Measurements from ENCODE around the gene RPS28.
"Not testable (repeated sequence)": the region's sequence is repeated elsewhere in the genome, so short reads cannot be mapped to it uniquely, and the experiment has no call there.

Gene RPS28

DNA sequence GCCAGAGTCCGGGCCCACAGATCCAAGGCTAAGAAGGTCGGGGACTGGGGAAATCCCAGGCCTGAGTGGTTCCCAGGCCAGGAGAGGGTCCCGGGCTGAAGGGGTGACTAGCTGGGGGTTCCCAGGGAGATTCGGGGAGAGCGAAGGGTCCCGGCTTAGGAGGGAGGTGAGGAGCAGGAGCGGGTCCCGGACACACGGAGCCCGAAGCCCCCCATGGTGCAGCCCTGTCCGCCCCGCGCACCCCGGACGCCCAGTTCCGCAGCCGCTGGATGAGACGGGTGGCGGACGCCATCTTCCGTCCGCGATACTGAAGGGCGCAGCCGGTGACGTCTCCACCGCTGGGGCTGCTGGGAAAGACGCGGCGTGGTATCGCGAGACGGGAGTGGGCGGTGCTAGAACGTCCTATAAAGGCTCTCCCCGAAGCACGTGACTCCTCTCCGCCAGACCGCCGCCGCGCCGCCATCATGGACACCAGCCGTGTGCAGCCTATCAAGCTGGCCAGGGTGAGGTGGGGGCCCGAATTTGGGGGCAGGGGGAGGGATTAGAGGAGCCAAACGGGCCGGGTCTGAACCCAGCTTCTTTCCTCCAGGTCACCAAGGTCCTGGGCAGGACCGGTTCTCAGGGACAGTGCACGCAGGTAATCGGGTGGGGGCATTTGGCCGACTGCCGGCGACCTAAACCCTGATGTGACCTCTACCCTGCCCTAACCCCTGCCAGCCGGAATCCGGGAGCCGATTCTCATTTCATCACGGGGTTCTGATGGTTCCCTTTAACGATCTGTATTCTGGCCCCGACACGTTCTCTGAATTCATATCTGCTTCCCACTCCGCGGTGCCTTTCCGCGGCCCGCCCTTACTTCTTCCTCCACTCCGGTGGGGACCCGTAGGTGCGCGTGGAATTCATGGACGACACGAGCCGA lies at the start of gene RPS28, which contains the start of gene NDUFA7:
Gene RPS28 (plus strand): TSS at position 430 of the 919 bp plus-strand sequence. CDS start 35 bp downstream, at position 465.
Gene NDUFA7 (minus strand): TSS at position 309 of the 919 bp plus-strand sequence. CDS start 17 bp downstream, at position 292.
- DNase-seq, result peak; percentile 94

DNA sequence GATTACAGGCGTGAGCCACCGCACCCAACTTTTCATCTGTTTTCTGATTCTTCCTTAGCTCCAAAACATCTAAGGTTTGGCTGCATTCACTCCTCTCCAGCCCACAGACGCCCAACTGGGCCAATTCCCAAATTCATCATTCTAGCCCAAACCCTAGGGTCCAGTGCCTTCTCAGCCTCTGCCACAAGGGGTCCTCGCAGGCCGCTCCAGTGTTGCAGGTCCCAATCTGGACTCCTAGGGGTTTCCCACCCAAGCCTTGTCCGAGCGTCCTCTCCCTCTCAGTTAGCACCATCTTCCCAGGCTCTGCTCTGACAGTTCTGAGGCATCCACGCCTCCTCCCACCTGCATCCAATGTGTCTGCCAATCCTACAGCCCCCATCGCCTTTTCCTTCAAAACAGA lies 44.8 kb upstream of the RPS28 start:
- not testable (repeated sequence) for DNase-seq

DNA sequence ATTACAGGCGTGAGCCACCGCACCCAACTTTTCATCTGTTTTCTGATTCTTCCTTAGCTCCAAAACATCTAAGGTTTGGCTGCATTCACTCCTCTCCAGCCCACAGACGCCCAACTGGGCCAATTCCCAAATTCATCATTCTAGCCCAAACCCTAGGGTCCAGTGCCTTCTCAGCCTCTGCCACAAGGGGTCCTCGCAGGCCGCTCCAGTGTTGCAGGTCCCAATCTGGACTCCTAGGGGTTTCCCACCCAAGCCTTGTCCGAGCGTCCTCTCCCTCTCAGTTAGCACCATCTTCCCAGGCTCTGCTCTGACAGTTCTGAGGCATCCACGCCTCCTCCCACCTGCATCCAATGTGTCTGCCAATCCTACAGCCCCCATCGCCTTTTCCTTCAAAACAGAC lies 30.0 kb upstream of the RPS28 start:
- not testable (repeated sequence) for DNase-seq

DNA sequence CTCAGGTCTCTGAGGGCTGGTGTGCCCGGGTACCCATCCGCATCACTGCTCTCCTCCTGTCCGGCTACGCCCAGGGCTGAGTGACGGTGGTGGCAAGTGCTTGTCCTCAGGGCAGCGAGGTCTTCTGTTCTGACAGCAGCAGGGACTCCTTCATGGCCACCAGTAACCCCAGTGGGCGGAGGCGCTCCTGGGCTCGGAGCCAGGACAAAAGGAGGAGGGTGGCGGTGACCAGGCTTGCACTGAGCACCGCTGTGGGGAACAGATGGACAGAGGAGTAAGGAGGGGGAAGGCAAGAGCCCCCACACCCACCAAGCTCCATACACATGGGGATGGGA lies 19.0 kb upstream of the RPS28 start:
- DNase-seq, result no peak

DNA sequence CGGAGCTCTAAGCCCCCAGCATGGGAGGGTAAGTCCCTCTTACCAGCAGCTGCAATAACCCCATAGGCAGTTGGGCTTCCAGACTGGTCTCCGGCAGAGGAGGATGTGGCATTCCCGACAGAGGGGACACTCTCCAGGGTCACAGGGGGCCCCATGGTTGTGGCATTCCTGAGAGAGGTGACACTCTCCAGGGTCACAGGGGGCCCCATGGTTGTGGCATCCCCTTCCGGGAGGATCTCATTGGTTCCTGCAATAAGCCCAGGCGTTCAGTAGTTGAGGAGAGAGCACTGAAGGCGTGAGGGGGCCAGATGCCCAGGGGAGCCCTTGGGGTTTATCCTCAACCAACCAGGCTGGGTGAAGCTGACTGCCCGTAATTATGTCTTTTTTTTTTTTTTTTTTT lies 18.6 kb upstream of the RPS28 start:
- no peak for DNase-seq

DNA sequence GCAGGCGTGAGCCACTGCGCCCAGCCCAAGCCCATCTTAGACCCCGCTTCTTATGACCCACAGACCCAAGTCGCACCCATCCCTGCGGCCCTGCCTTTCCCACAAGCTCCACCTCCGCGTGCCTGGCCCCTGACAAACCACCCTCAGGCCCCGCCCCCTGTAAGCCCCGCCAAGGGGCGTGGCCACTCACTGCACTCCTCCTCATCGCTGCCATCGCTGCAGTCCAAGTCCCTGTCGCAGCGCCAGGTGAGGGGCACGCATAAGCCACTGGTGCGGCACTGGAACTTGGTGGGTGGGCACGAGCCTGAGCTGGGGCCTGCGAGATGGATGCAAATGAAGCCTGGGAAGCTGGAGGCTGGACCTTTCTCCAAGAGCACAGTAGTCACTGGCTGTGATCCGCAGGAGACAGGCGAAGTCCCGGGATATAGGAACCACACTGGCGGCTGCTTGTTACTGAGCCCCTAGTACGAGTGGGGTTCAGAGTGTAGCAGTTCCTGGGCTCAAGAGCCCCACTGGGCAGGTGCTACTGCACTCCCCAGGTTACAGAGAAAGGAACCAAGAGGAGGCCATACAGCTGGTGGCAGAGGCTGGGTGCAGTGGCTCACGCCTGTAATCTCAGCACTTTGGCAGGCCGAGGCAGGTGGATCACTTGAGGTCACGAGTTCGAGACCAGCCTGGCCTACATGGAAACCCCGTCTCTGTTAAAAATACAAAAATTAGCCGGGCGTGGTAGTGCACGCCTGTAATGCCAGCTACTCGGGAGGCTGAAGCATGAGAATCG lies 16.3 kb upstream of the RPS28 start:
- DNase-seq, result no peak

DNA sequence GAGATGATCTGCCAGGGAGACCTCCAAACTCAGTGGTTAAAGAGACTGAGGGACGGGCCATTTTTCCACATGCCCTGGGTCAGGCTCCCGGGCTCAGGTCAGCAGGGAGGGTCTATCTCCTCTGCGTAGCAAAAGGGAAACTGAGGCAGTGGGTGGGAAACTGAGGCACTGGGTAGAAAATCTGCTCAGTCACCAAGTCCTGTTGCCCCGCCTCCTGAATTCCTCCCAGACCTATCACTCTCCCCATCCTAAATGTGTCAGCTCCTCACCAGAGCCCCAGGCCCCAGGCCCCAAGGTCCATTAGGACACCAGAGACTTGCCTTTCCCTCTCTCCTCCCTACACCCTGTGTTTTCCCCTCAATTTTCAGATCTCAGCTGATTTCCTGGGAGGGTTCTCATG lies 15.5 kb upstream of the RPS28 start:
- no peak for DNase-seq

DNA sequence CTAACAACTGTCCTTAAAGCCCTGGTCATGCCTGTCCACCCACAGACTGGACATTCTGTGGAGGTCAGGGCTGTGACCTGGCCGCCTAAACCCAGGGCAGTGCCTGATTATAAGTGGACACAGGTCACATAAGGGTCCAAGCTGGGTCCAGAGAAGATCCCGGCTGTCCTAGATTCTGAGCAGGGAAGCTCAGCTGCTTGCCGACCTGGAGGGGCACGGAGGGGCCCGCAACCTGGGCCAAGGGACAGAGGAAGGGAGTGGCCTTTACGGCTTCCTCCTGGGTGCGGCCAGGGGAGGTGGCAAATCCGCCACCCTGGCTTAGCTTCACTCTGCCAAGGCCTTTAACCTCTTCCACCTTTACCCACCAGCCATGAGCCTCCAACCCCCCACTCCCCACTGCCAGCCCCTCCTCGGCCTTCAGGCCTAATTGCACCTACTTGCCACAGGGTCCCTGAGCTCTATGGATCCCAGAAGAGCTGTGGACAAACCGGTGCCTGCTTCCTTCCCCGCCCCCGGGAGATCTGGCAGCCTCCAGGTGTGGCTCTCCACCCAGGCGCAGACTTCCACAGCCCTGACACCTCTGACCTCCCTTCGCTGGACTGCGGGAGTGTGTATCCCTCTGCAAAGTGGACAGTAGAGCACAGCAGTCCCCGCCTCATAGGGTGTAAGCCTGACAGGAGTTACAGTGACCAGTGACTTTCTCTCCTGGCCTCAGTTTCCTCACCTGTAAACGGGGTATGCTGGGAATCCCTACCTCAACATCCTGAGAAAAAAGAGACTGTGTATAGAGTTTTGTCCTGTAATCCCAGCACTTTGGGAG lies 14.9 kb upstream of the RPS28 start:
- DNase-seq, result no peak

DNA sequence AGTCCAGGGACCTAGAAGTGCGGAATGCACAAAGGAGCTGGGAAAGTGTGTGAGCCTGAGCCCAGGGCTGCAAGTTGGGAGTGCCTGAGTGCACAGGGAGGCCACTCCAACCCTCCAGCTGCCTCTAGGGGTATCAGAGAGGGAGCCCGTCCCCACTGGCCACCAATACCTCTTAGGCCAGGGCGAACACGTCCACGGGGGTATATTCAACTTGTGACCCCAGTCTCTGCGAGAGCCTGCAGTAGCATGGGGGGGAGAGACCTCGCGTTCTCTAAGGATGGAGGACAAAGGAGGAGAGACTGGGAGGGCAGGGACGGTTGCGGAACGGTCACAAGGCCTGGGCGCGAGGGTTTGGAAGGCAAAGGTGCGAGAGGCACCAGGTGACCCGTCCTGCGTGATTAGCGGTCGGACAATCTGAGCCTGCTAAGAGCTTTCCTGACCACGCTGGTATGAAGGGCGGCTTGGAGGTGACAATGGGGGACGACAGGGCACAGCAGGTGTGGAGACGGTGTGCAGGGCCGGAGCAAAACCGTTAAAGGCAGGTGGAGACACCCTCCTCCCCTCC lies 13.8 kb upstream of the RPS28 start:
- DNase-seq, result no peak

DNA sequence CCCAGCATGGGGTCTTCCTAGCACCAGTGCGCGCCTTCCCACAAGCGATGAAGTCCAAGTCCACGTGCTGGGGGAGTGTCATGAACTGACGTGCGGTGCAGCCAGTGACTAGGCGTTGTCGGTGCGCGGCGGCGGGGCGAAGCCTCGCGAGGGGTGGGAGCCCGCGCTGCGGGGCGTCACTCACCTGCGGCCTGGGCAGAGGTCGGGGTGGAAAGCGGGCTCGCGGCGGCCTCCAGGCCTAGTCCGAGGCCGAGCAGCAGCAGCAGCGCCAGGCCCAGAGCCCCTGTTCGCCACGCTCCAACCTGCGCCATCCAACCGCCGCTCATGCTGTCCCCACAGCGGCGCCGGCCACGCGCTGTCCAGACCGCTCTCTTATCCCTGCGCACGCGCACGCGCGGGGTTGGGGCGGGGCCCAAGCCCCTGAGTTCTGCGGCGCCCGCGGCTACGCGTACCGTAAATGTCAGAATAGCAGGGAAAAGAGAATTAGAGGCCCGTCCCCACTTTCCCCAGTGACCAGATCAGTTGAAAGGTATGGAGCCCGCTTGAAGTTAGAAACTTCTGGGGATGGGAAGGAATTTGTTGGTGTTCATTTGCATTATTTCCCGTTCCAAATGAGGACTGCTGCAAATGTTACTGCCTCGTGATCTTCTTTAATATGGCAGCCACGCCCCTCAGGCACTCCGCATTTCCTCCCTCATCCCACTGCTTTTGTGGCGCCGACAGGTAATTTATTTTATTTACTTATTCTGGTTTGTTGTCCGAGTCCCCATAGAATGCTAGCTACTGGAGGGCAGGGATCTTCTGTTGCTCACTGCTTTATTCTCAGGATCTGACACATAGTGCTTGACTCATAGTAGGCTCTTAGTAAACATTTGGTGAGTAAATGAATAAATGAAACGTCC lies 13.1 kb upstream of the RPS28 start, which contains the start of gene CD320:
Gene CD320 (minus strand): TSS at position 394 of the 902 bp plus-strand sequence. CDS start 68 bp downstream, at position 326.
- DNase-seq, result peak; percentile 79

DNA sequence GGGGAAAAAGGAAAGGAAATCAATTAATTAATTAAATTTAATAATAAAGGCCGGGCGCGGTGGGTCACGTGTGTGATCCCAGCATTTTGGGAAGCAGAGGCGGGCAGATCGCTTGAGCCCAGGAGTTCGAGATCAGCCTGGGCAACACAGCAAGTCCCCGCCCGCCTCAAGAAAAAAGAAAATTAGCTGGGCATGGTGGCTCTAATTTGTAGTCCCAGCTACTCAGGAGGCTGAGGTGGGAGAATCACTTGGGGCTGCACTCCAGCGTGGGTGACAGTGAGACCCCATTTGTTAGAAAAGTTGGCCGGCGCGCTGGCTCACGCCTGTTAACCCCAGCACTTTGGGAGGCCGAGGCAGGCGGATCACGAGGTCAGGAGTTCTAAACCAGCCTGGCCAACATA lies 12.4 kb upstream of the RPS28 start:
- DNase-seq, result no peak

DNA sequence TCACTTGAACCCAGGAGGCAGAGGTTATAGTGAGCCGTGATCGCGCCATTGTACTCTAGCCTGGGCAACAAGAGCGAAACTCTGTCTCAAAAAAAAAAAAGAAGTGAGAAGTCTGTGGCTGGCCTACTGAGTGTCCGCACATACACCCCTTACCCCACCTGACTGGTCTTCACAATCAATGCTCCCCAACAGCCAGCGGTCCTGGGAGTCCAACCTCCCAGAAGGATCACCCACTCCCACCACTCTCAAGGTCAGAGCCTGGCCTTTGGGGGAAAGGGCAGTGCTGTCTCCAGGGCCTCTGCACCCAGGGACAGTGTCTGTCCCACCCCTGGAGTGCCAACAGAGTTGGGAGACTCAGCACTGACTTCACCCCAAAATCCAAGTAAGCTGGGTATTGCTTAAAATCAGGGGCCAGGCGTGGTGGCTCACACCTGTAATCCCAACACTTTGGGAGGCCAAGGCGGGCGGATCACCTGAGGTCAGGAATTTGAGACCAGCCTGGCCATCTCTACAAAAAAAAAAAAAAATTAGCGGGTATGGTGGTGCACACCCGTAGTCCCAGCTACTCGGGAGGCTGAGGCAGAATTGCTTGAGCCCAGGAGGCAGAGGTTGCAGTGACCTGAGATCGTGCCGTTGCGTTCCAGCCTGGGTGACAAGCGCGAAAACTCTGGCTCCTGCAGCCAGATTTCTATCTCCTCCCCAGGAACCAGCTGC lies 10.8 kb upstream of the RPS28 start:
- DNase-seq, result no peak

DNA sequence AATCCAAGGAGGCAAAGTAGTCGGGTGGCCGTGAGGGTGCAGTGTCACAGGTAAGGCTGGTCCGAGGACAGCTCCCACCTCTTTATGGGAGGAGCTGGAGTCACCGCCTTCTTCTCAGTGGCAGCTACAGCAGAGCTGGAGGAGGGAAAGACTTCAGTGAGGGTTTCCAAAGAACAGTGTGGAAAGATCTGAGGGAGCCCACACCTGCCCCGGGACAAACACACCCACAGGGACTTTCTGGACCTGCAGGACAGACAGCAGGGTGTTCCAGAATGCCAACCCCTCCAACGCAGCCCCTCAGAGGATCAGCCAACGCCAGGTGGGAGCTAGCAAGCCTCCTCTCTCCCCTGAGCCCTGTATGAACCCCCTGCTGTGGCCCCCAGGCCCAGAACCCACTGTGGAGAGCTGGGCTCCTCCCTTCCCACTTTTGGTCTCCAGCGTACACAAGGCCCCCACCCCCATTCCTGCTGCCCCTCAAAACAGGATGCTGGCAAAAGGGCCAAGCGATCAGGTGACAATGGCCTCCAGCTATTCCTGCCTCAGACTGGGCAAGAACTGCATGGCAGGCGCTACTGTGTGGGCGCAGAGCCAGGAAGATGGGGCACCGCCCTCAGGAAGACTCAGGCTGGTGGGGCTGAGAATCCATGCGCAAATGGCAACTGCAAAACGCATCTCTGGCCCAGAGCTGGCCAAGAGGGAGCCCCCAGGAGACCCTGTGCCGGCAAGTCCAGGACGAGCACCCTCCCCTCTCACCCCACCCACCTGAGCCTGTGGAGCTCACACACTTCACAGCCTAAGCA lies 9.6 kb upstream of the RPS28 start:
- no peak for DNase-seq

DNA sequence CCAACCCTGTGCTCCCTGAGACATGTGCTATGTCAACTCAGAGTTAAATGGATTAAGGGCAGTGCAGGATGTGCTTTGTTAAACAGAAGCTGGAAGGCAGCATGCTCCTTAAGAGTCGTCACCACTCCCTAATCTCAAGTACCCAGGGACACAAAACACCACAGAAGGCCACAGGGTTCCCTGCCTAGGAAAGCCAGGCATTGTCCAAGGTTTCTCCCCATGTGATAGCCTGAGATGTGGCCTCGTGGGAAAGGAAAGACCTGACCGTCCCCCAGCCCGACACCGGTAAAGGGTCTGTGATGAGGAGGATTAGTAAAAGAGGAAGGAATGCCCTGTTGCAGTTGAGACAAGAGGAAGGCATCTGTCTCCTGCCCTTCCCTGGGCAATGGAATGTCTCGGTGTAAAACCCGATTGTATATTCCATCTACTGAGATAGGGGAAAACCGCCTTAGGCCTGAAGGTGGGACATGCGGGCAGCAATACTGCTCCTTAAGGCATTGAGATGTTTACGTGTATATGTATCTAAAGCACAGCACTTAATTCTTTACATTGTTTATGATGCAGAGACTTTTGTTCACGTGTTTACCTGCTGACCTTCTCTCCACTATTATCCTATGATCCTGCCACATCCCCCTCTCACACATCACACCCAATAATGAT lies 6.2 kb upstream of the RPS28 start:
- DNase-seq, result not testable (repeated sequence)

DNA sequence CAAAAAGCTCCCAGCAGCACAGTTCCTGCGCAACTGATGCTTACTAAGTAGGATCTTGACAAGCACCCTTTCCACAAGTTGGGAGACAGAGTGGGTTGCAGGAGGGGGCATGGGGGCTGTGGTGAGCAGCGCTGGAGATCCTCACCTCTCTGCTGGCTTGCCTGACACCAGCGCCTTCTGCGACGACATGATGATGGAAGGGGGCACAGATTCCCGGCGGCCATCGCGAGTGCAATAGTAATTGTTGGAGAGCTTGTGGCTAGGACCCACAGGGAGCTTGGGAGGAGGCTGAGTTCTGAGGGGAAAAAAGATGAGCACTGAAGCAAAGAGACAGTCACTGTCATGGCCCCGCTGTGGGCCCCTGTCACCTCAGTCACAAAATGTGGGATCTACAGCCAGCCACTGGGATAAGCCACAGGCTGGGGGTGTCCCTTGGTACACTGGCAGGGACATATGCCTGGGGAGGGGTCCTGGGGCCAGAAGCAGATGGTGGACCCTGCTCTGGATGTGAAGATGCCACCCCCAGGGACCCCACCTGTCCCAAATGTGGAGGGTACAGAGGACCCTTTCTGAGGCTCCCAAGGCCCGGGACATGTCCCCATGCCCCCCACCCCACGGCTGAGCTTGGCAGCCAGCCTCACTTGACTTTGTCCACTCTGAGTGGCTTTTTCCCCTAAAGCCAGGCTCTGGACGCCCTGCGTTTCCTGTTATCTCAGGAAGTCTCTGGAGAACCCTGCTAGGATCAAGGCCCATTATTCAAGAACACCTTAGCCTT lies 4.8 kb upstream of the RPS28 start:
- DNase-seq, result no peak

DNA sequence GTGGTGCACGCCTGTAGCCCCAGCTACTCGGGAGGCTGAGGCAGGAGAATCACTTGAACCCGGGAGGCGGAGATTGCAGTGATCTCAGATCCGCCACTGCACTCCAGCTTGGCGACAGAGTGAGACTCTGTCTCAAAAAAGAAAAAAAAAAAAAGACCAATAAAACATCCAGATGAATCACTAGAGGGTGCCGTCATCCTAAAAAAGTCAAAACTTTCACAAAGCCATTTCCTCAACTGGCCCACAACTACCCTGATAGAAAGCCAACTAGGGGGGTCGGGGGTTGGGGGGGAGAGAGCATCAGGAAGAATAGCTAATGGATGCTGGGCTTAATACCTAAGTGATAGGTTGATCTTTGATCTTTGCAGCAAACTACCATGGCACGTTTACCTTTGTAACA lies 2.5 kb upstream of the RPS28 start:
- not testable (repeated sequence) for DNase-seq

DNA sequence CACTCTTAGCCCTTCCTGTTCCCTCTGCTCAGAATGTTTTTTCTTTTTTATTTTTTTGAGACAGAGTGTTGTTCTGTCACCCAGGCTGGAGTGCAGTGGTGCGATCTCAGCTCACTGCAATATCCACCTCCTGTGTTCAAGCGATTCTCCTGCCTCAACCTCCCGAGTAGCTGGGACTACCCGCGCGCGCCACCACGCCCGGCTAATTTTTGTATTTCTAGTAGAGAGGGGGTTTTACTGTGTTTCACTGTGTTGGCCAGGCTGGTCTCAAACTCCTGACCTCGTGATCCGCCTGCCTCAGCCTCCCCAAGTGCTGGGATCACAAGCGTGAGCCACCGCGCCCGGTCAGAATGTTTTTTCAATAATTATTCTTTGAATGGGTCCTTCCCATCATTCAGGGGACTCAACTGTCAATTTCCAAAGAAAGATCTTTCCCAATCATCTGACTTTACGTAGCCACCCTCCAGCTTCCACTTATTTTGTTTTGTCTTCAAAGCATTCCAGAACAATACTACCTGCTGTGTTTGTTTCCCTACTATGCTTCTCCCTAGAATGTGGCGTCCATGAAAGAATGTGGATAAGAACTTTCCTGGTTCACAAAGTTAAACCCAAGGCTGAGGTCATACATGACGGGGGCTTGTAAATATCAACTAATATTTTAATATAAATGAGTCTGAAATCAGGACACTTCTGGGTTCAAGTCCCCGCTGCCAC lies 1.3 kb upstream of the RPS28 start:
- DNase-seq, result no peak

DNA sequence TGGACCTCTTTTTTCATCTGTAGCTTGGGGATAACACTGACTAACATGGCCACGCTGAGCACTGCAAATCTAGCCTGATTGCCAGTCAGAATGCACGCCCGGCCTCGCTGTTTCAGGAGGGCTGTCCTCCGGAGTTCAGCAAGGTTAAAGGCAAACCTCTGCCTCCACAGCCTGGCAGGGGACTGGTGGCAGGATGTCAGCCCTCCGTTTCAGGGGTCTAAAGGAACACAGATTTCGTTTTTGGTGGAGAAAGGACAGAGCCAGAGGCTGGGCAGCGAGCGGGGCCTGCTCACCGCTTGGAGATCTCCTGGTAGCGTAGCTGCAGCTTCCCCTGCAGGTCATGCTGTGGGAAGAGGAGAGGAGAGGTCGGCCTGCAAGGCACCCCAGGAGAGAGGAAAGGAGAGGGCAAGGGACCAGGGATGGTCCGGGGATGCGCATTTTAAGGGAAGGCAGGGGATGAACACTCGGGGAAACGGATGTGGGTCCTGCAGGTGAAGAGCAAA lies 681 bp upstream of the RPS28 start:
- DNase-seq, result no peak
